ENCODE results near the gene BARHL2.

DNA sequence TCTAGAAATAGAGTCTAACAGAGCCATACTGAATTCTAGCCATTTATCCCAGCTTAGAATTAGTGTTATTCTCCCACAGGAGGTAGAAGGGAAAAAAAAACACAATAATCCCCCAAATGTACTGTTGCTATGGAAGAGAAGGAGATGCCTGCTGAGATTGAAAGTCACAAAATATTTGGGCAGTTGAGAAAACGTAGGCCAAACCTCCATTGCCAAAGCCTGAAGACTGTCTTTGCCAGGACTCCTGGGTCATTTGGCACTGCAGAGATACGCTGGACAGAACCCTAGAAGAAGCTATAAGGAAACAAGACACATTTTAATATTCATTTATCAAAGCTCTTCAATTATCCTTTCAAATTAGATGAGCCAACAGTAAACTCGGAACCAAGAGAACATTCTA is 22.3 kb downstream of the BARHL2 start:
- TF ChIP-seq MXD4 (CRISPR knock-in tag; IDR thresholded peaks at IDR 0.05; ENCODE audit: borderline replicate concordance) = no peak
- TF ChIP-seq, protein P1, sequence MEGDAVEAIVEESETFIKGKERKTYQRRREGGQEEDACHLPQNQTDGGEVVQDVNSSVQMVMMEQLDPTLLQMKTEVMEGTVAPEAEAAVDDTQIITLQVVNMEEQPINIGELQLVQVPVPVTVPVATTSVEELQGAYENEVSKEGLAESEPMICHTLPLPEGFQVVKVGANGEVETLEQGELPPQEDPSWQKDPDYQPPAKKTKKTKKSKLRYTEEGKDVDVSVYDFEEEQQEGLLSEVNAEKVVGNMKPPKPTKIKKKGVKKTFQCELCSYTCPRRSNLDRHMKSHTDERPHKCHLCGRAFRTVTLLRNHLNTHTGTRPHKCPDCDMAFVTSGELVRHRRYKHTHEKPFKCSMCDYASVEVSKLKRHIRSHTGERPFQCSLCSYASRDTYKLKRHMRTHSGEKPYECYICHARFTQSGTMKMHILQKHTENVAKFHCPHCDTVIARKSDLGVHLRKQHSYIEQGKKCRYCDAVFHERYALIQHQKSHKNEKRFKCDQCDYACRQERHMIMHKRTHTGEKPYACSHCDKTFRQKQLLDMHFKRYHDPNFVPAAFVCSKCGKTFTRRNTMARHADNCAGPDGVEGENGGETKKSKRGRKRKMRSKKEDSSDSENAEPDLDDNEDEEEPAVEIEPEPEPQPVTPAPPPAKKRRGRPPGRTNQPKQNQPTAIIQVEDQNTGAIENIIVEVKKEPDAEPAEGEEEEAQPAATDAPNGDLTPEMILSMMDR (IDR thresholded peaks at IDR 0.05) = no peak
- TF ChIP-seq, protein P2, sequence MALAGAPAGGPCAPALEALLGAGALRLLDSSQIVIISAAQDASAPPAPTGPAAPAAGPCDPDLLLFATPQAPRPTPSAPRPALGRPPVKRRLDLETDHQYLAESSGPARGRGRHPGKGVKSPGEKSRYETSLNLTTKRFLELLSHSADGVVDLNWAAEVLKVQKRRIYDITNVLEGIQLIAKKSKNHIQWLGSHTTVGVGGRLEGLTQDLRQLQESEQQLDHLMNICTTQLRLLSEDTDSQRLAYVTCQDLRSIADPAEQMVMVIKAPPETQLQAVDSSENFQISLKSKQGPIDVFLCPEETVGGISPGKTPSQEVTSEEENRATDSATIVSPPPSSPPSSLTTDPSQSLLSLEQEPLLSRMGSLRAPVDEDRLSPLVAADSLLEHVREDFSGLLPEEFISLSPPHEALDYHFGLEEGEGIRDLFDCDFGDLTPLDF (CRISPR knock-in tag; IDR thresholded peaks at IDR 0.05) = no peak
- TF ChIP-seq, protein P3, sequence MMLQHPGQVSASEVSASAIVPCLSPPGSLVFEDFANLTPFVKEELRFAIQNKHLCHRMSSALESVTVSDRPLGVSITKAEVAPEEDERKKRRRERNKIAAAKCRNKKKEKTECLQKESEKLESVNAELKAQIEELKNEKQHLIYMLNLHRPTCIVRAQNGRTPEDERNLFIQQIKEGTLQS (CRISPR knock-in tag; conservative IDR thresholded peaks at IDR 0.05) = no peak
- no peak for TF ChIP-seq ZNF121 (CRISPR knock-in tag; IDR thresholded peaks at IDR 0.05)
- TF ChIP-seq, protein P4, sequence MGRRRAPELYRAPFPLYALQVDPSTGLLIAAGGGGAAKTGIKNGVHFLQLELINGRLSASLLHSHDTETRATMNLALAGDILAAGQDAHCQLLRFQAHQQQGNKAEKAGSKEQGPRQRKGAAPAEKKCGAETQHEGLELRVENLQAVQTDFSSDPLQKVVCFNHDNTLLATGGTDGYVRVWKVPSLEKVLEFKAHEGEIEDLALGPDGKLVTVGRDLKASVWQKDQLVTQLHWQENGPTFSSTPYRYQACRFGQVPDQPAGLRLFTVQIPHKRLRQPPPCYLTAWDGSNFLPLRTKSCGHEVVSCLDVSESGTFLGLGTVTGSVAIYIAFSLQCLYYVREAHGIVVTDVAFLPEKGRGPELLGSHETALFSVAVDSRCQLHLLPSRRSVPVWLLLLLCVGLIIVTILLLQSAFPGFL (CRISPR knock-in tag; IDR thresholded peaks at IDR 0.05; ENCODE audit: borderline replicate concordance) = no peak
- TF ChIP-seq FOXK1 (CRISPR knock-in tag; IDR thresholded peaks at IDR 0.05) = no peak
- no peak for TF ChIP-seq ZNF138 (CRISPR knock-in tag; conservative IDR thresholded peaks at IDR 0.05)
- TF ChIP-seq TEAD1 (CRISPR knock-in tag; IDR thresholded peaks at IDR 0.05) = no peak
- TF ChIP-seq, protein P5, sequence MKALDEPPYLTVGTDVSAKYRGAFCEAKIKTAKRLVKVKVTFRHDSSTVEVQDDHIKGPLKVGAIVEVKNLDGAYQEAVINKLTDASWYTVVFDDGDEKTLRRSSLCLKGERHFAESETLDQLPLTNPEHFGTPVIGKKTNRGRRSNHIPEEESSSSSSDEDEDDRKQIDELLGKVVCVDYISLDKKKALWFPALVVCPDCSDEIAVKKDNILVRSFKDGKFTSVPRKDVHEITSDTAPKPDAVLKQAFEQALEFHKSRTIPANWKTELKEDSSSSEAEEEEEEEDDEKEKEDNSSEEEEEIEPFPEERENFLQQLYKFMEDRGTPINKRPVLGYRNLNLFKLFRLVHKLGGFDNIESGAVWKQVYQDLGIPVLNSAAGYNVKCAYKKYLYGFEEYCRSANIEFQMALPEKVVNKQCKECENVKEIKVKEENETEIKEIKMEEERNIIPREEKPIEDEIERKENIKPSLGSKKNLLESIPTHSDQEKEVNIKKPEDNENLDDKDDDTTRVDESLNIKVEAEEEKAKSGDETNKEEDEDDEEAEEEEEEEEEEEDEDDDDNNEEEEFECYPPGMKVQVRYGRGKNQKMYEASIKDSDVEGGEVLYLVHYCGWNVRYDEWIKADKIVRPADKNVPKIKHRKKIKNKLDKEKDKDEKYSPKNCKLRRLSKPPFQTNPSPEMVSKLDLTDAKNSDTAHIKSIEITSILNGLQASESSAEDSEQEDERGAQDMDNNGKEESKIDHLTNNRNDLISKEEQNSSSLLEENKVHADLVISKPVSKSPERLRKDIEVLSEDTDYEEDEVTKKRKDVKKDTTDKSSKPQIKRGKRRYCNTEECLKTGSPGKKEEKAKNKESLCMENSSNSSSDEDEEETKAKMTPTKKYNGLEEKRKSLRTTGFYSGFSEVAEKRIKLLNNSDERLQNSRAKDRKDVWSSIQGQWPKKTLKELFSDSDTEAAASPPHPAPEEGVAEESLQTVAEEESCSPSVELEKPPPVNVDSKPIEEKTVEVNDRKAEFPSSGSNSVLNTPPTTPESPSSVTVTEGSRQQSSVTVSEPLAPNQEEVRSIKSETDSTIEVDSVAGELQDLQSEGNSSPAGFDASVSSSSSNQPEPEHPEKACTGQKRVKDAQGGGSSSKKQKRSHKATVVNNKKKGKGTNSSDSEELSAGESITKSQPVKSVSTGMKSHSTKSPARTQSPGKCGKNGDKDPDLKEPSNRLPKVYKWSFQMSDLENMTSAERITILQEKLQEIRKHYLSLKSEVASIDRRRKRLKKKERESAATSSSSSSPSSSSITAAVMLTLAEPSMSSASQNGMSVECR (CRISPR knock-in tag; IDR thresholded peaks at IDR 0.05; ENCODE audit: borderline replicate concordance) = no peak
